Activated naive CD8-positive, alpha-beta T cell treated with anti-CD3 and anti-CD28 coated beads, Interleukin-2, amount 50 U/mL, for 24 hours (primary cell): Measurements from ENCODE around the gene FGD2.
"Not testable (repeated sequence)": the region's sequence is repeated elsewhere in the genome, so short reads cannot be mapped to it uniquely, and the experiment has no call there.

Experiments
- ATAC-seq: fragments of 150-1000 bp; cut with Tn5 transposase; one replicate; pipeline ENCODE4 v1.10.0; 2021
- DNase-seq: peaks from one replicate; pipeline ENCODE4 v3.0.0; 2021
- H3K27ac Mint-ChIP-seq: one replicate; pipeline ENCODE4 v1.8.0; 2021; ENCODE audit warnings: mild to moderate bottlenecking, mixed read lengths
- H3K27me3 Mint-ChIP-seq: one replicate; pipeline ENCODE4 v1.8.0; 2021; ENCODE audit warnings: mixed read lengths
- H3K36me3 Mint-ChIP-seq: one replicate; pipeline ENCODE4 v1.8.0; 2021; ENCODE audit warnings: low read depth, mixed read lengths
- H3K4me1 Mint-ChIP-seq: one replicate; pipeline ENCODE4 v1.8.0; 2021; ENCODE audit warnings: mixed read lengths
- H3K4me3 Mint-ChIP-seq: one replicate; pipeline ENCODE4 v1.8.0; 2021; ENCODE audit warnings: mild to moderate bottlenecking, moderate library complexity, mixed read lengths
- H3K9me3 Mint-ChIP-seq: one replicate; pipeline ENCODE4 v1.8.0; 2021; ENCODE audit warnings: mixed read lengths

Gene FGD2

GRCh38 chr6:37029249-37029971 is 24.0 kb downstream of the FGD2 start:
- DNase-seq: peak; percentile 66
- H3K9me3 Mint-ChIP-seq: peaks cover 5% of the 10 kb centered on the region
- H3K4me3 Mint-ChIP-seq: no peak overlapping the region
- H3K27ac Mint-ChIP-seq: peak overlapping the region; percentile 7
- no peaks in the 10 kb centered on the region for H3K27me3 Mint-ChIP-seq
- H3K36me3 Mint-ChIP-seq: peaks cover 9% of the 10 kb centered on the region
- peaks cover 70% of the 10 kb centered on the region for H3K4me1 Mint-ChIP-seq
- ATAC-seq: no peak

DNA sequence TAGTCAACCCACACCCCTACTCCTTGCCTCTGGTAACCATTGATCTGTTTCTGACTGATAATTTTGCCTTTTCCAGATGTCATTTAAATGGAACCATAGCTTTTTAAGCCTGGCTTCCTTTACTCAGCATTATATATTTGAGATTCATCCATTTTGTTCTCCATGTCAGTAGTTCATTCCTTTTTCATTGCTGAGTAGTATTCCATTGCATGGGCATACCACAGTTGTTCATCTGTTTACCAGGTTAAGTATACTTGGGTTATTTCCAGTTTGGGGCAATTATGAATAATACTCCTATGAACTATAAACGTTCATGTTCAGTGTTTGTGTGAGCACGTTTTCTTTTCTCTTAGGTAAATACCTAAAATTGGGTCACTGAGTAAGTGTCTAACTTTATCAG is 25.1 kb downstream of the FGD2 start:
- DNase-seq (no peak), ATAC-seq (no peak)
- H3K36me3 Mint-ChIP-seq: peaks cover 10% of the 10 kb centered on the region
- H3K9me3 Mint-ChIP-seq: peaks cover 5% of the 10 kb centered on the region
- no peak overlapping the region for H3K4me3 Mint-ChIP-seq
- H3K27ac Mint-ChIP-seq: peak overlapping the region; percentile 54
- no peaks in the 10 kb centered on the region for H3K27me3 Mint-ChIP-seq
- H3K4me1 Mint-ChIP-seq: peaks cover 66% of the 10 kb centered on the region

- no peak for DNase-seq
- Mint-ChIP-seq H3K4me3 (no peak overlapping the region), H3K27ac (peak overlapping the region; percentile 62)
Observed at GRCh38 chr6:37032239-37032638, 26.8 kb downstream of the FGD2 start.

GRCh38 chr6:37033255-37033654 is 27.8 kb downstream of the FGD2 start:
- ATAC-seq: peak; percentile 96
- DNase-seq: peak; percentile 76
- Mint-ChIP-seq H3K4me3 (peak overlapping the region; percentile 41), H3K27ac (peak overlapping the region; percentile 91), H3K4me1 (peaks cover 58% of the 10 kb centered on the region), H3K9me3 (peaks cover 5% of the 10 kb centered on the region), H3K36me3 (peaks cover 10% of the 10 kb centered on the region), H3K27me3 (no peaks in the 10 kb centered on the region)

More at GRCh38 chr6:37032239-37032638, 26.8 kb downstream of the FGD2 start:
- peaks cover 10% of the 10 kb centered on the region for H3K36me3 Mint-ChIP-seq
- H3K9me3 Mint-ChIP-seq: peaks cover 5% of the 10 kb centered on the region
- peaks cover 58% of the 10 kb centered on the region for H3K4me1 Mint-ChIP-seq
- H3K27me3 Mint-ChIP-seq: no peaks in the 10 kb centered on the region
- ATAC-seq: no peak

DNA sequence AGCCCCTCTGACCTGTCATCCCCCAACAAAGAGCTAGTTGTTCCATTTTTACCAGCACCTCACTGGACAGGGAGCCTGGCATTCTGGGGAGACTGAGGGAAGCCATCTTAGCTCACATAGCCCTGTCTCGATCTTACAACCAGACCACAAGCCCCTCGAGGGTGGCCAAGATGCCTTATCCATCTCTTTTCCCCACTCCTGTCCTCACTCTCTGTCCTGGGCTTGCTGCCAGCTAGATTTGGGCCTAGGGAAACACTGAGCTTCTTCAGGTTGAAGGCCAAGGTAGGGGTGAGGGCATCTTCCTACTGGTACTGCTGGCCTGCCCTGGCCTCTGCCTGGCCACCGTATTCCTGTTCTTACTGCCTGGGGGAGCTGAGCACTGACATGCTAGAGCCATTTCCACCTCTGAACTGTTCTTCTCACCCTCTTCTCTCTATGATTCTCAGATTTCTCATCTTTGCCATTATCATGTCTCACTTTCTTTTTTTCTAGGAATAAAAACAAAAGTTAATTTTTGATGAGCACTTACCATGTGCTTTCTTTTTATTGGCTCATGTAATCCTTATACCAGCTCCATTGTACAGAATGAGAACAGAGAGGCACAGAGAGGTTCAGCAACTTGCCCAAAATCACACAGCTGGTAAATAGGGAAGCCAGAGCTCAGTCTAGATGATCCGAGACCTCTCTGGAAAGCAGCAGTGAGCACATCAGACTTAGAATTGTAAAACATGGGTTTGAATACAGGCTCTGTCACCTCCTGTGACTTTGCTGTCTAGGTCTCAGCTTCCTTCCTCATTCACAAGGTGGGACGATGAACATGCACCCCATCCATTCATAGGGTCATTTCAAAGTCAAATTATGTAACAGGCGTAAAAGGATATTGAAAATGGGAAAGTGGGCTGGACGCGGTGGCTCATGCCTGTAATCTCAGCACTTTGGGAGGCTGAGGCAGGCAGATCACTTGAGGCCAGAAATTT is 28.7 kb downstream of the FGD2 start:
- Mint-ChIP-seq H3K4me1 (peaks cover 58% of the 10 kb centered on the region), H3K9me3 (peaks cover 5% of the 10 kb centered on the region), H3K27ac (peak overlapping the region; percentile 91), H3K27me3 (no peaks in the 10 kb centered on the region), H3K4me3 (peak overlapping the region; percentile 41), H3K36me3 (peaks cover 10% of the 10 kb centered on the region)
- DNase-seq: no peak
- ATAC-seq: peak; percentile 27

DNA sequence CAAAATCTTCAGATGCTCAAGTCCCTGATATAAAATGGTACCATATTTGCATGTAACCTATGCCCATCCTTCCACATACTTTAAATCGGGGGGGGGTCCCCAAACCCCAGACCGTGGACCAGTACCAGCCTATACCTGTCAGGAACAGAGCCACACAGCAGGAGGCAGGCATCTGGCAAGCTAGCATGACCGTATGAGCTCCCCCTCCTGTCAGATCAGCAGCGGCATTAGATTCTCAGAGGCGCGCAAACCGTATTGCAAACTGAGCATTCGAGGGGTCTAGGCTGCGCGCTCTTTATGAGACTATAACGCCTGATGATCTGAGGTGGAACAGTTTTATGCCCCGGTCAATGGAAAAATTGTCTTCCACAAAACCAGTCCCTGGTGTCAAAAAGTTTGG is 30.7 kb downstream of the FGD2 start:
- H3K27ac Mint-ChIP-seq: no peak overlapping the region
- peaks cover 7% of the 10 kb centered on the region for H3K36me3 Mint-ChIP-seq
- ATAC-seq (no peak), DNase-seq (no peak)
- no peaks in the 10 kb centered on the region for H3K9me3 Mint-ChIP-seq
- no peak overlapping the region for H3K4me3 Mint-ChIP-seq
- H3K27me3 Mint-ChIP-seq: no peaks in the 10 kb centered on the region
- peaks cover 52% of the 10 kb centered on the region for H3K4me1 Mint-ChIP-seq

- ATAC-seq (no peak), DNase-seq (no peak)
- H3K4me3 Mint-ChIP-seq: no peak overlapping the region
- peaks cover 44% of the 10 kb centered on the region for H3K4me1 Mint-ChIP-seq
- peak overlapping the region; percentile 41 for H3K27ac Mint-ChIP-seq
- H3K9me3 Mint-ChIP-seq: no peaks in the 10 kb centered on the region
- no peaks in the 10 kb centered on the region for H3K27me3 Mint-ChIP-seq
- peaks cover 3% of the 10 kb centered on the region for H3K36me3 Mint-ChIP-seq
Observed at GRCh38 chr6:37038292-37039198, 33.1 kb downstream of the FGD2 start.

DNA sequence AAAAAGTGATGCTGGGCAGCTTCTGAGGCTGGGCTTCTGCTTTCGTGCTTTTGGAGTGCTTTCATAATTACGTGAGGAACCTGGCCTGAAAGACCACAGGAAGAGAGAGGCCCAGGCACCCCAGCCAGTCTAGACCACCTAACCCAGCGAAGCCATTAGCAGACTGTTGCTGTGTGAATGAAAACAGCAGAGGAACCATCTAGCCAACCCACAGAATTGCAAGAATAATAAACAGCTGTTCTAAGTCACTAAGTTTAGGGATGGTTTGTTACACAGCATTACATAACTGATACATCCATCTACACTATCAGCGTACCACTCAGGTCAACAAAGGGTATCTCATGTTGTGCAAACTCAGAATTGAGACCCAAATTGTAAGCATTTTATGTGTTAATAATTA is 34.5 kb downstream of the FGD2 start:
- ATAC-seq: no peak
- peaks cover 33% of the 10 kb centered on the region for H3K4me1 Mint-ChIP-seq

GRCh38 chr6:37041521-37041920 is 36.1 kb downstream of the FGD2 start:
- Mint-ChIP-seq H3K9me3 (no peaks in the 10 kb centered on the region), H3K4me3 (no peak overlapping the region), H3K4me1 (peaks cover 38% of the 10 kb centered on the region), H3K27me3 (no peaks in the 10 kb centered on the region), H3K27ac (no peak overlapping the region), H3K36me3 (no peaks in the 10 kb centered on the region)
- DNase-seq (no peak), ATAC-seq (no peak)

More for the DNA sequence above, 34.5 kb downstream of the FGD2 start:
- Mint-ChIP-seq H3K36me3 (no peaks in the 10 kb centered on the region), H3K4me3 (no peak overlapping the region), H3K9me3 (no peaks in the 10 kb centered on the region), H3K27ac (no peak overlapping the region), H3K27me3 (no peaks in the 10 kb centered on the region)
- DNase-seq: no peak

DNA sequence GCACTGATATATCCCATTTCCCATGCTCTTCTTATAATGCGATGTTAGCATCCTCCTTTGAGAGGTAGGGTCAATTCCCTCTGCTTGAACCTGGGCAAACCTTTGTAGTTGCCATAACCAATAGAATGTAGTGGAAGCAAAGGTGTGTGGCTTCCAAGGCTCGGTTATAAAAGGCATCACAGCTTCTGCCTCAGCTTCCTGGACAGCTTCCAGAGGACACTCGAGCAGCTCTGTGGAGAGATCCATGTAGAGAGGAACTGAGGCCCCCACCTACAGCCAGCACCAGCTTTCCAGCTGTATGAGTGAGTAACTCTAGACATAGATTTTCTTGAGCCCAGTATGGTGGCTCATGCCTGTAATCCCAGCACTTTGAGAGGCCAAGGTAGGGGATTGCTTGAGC is 36.7 kb downstream of the FGD2 start:
- no peak for DNase-seq
- no peaks in the 10 kb centered on the region for H3K9me3 Mint-ChIP-seq
- H3K4me3 Mint-ChIP-seq: no peak overlapping the region
- no peaks in the 10 kb centered on the region for H3K36me3 Mint-ChIP-seq
- ATAC-seq: no peak
- H3K27ac Mint-ChIP-seq: no peak overlapping the region
- no peaks in the 10 kb centered on the region for H3K27me3 Mint-ChIP-seq
- H3K4me1 Mint-ChIP-seq: peaks cover 44% of the 10 kb centered on the region

DNA sequence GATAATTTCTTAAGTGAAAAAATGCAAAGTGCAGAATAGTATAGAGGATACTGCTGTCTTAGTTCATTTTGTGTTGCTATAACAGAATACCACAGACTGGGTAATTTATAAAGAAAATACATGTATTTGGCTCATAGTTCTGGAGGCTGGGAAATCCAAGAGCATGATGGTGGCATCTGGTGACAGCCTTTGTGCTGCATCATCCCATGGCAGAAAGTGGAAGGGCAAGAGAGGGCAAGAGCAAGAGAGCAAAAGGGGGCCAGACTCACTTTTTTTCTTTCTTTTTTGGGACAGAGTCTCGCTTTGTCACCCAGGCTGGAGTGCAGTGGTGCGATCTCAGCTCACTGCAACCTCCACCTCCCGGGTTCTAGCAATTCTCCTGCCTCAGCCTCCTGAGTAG is 37.6 kb downstream of the FGD2 start:
- peaks cover 54% of the 10 kb centered on the region for H3K4me1 Mint-ChIP-seq

DNA sequence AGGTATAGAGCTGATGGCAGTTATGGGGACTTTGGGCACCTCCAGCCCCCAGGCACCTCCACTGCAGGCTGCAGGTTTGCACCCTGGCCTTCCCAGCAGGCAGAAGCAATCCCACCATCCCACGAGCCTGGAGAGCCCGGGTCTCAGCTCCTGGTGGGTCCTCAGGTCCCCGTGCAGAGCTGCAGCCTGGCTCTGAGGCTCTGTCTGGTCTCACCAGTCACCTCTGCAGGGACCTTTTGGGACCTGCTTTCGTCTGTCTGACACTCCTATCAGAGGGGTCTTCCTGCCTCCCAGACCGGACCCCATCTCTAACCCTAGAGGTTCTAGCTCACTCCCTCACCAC is 41.9 kb downstream of the FGD2 start:
- Mint-ChIP-seq H3K9me3 (no peaks in the 10 kb centered on the region), H3K4me3 (no peak overlapping the region), H3K4me1 (peaks cover 70% of the 10 kb centered on the region), H3K36me3 (peaks cover 5% of the 10 kb centered on the region), H3K27me3 (no peaks in the 10 kb centered on the region), H3K27ac (peak overlapping the region; percentile 88)
- ATAC-seq: no peak
- no peak for DNase-seq

More for the DNA sequence above, 37.6 kb downstream of the FGD2 start:
- not testable (repeated sequence) for H3K9me3 Mint-ChIP-seq, ATAC-seq, H3K27me3 Mint-ChIP-seq, H3K27ac Mint-ChIP-seq, H3K4me3 Mint-ChIP-seq, H3K36me3 Mint-ChIP-seq, DNase-seq

GRCh38 chr6:37047689-37048402 is 42.4 kb downstream of the FGD2 start:
- Mint-ChIP-seq H3K27ac (peak overlapping the region; percentile 88), H3K36me3 (peaks cover 5% of the 10 kb centered on the region), H3K4me1 (peaks cover 72% of the 10 kb centered on the region), H3K4me3 (peak overlapping the region; percentile 5), H3K9me3 (no peaks in the 10 kb centered on the region), H3K27me3 (no peaks in the 10 kb centered on the region)
- DNase-seq (no peak), ATAC-seq (no peak)
